Neural progenitor cell (in vitro differentiated cells): Measurements from ENCODE around the gene GPD1L. TPM values are rescaled to one million over a fixed set of nuclear protein-coding genes. Genes with fewer than 3 reads are reported as not detected.

ENCODE experiments used
- DNase-seq: peaks from one replicate; pipeline ENCODE4 v3.0.0-alpha.2; 2016; ENCODE audit warnings: low spot score
- H2AFZ ChIP-seq: fragments of 200-600 bp; sonication (generic); replicated peaks from 2 replicates; pipeline ENCODE4 v1.6.1; 2016; ENCODE audit warnings: antibody characterized with exemption
- H3F3A ChIP-seq: fragments of 200-600 bp; sonication (generic); 2 replicates; pipeline ENCODE4 v1.6.1; 2016; ENCODE audit warnings: antibody characterized with exemption, low read depth
- H3K27ac ChIP-seq: fragments of 200-600 bp; sonication (generic); 2 replicates; pipeline ENCODE4 v1.5.1; 2016; ENCODE audit warnings: mild to moderate bottlenecking
- H3K27me3 ChIP-seq: fragments of 200-600 bp; sonication (generic); 2 replicates; pipeline ENCODE4 v1.6.1; 2016; ENCODE audit warnings: mild to moderate bottlenecking, moderate library complexity
- H3K36me3 ChIP-seq: fragments of 200-600 bp; sonication (generic); 2 replicates; pipeline ENCODE4 v1.5.1; 2016
- H3K4me1 ChIP-seq: fragments of 200-600 bp; sonication (generic); 2 replicates; pipeline ENCODE4 v1.6.1; 2016; ENCODE audit warnings: mixed run types
- H3K4me2 ChIP-seq: fragments of 200-600 bp; sonication (generic); 2 replicates; pipeline ENCODE4 v1.6.1; 2016
- H3K4me3 ChIP-seq: fragments of 200-600 bp; sonication (generic); 2 replicates; pipeline ENCODE4 v1.5.1; 2016
- H3K79me2 ChIP-seq: fragments of 200-600 bp; sonication (generic); 2 replicates; pipeline ENCODE4 v1.6.1; 2016; ENCODE audit warnings: low read depth
- H3K9ac ChIP-seq: fragments of 200-600 bp; sonication (generic); 2 replicates; pipeline ENCODE4 v1.6.1; 2016
- H3K9me3 ChIP-seq: fragments of 200-600 bp; sonication (generic); 2 replicates; pipeline ENCODE4 v1.5.1; 2016; ENCODE audit warnings: low read depth
- H4K20me1 ChIP-seq: fragments of 200-600 bp; sonication (generic); 2 replicates; pipeline ENCODE4 v1.6.1; 2016; ENCODE audit warnings: low read depth
- H3K27ac Mint-ChIP-seq: 3 replicates; pipeline ENCODE4 v1.8.0; 2021; ENCODE audit warnings: mixed read lengths
- H3K27me3 Mint-ChIP-seq: 2 replicates; pipeline ENCODE4 v1.8.0; 2022; ENCODE audit warnings: low read depth, mild to moderate bottlenecking, inconsistent platforms, moderate library complexity, mixed read lengths; ENCODE audit not compliant: insufficient read depth
- H3K36me3 Mint-ChIP-seq: 3 replicates; pipeline ENCODE4 v1.8.0; 2021; ENCODE audit warnings: mixed read lengths
- H3K4me1 Mint-ChIP-seq: 3 replicates; pipeline ENCODE4 v1.8.0; 2021; ENCODE audit warnings: mixed read lengths
- H3K4me3 Mint-ChIP-seq: 3 replicates; pipeline ENCODE4 v1.8.0; 2021; ENCODE audit warnings: mild to moderate bottlenecking, moderate library complexity, mixed read lengths
- H3K9me3 Mint-ChIP-seq: 3 replicates; pipeline ENCODE4 v1.8.0; 2020; ENCODE audit warnings: mixed read lengths
- CTCF ChIP-seq: fragments of 200-600 bp; sonication (generic); IDR thresholded peaks from 2 replicates; pipeline ENCODE4 v1.5.1; 2017; ENCODE audit warnings: antibody characterized with exemption, mild to moderate bottlenecking
- EZH2 ChIP-seq: fragments of 200-600 bp; sonication (generic); IDR thresholded peaks from 2 replicates; pipeline ENCODE4 v1.6.1; 2017; ENCODE audit warnings: antibody characterized with exemption, mild to moderate bottlenecking, moderate library complexity
- EZH2phosphoT487 ChIP-seq: fragments of 200-600 bp; sonication (generic); IDR thresholded peaks from 2 replicates; pipeline ENCODE4 v1.6.1; 2017; ENCODE audit warnings: antibody characterized with exemption
- total RNA-seq: library from RNA; depleted of rRNA; stranded (reverse); fragments of >200 nt; gene quantifications from 2 replicates; pipeline ENCODE4 v1.2.3, GENCODE V29; 2015; ENCODE audit warnings: low replicate concordance

Gene GPD1L
- total RNA-seq, 1 donor from 2014 or later = 5.6 TPM

GRCh38 chr3:32140943-32141342, 34.5 kb downstream of the GPD1L start:
- H3K9me3 Mint-ChIP-seq = no peaks in the 10 kb centered on the region
- H3K4me1 Mint-ChIP-seq = peaks cover 15% of the 10 kb centered on the region
- no peak overlapping the region for H3K27ac ChIP-seq
- no peak overlapping the region for H2AFZ ChIP-seq
- no peaks in the 10 kb centered on the region for H3K27me3 ChIP-seq
- H3K36me3 ChIP-seq = no peaks in the 10 kb centered on the region
- peaks cover 4% of the 10 kb centered on the region for H3F3A ChIP-seq
- H3K4me1 ChIP-seq = no peaks in the 10 kb centered on the region
- no peak for DNase-seq
- H3K9ac ChIP-seq = no peak overlapping the region
- H4K20me1 ChIP-seq = no peaks in the 10 kb centered on the region
- no peaks in the 10 kb centered on the region for H3K36me3 Mint-ChIP-seq
- H3K79me2 ChIP-seq = no peaks in the 10 kb centered on the region
- H3K4me2 ChIP-seq = no peak overlapping the region
- peaks cover 8% of the 10 kb centered on the region for H3K27me3 Mint-ChIP-seq
- TF ChIP-seq EZH2 = no peak
- TF ChIP-seq EZH2phosphoT487 = no peak
- TF ChIP-seq CTCF = no peak
- no peak overlapping the region for H3K4me3 Mint-ChIP-seq
- no peaks in the 10 kb centered on the region for H3K9me3 ChIP-seq
- no peak overlapping the region for H3K27ac Mint-ChIP-seq
- no peak overlapping the region for H3K4me3 ChIP-seq

- no peaks in the 10 kb centered on the region for H3K27me3 Mint-ChIP-seq
These were observed 37.7 kb downstream of the GPD1L start for GRCh38 chr3:32143849-32144757.

GRCh38 chr3:32146746-32147211, 40.4 kb downstream of the GPD1L start:
- peaks cover 6% of the 10 kb centered on the region for H3K27me3 Mint-ChIP-seq
- H3K9me3 Mint-ChIP-seq = no peaks in the 10 kb centered on the region
- H3F3A ChIP-seq = no peaks in the 10 kb centered on the region
- no peak overlapping the region for H3K9ac ChIP-seq
- no peak overlapping the region for H3K27ac ChIP-seq
- H3K4me1 ChIP-seq = no peaks in the 10 kb centered on the region
- H3K4me2 ChIP-seq = no peak overlapping the region
- H3K36me3 Mint-ChIP-seq = peaks cover 2% of the 10 kb centered on the region
- no peak for TF ChIP-seq EZH2phosphoT487
- TF ChIP-seq EZH2 = no peak
- no peak for TF ChIP-seq CTCF
- H3K4me1 Mint-ChIP-seq = peaks cover 6% of the 10 kb centered on the region
- H3K36me3 ChIP-seq = no peaks in the 10 kb centered on the region
- no peak overlapping the region for H3K27ac Mint-ChIP-seq
- no peak overlapping the region for H3K4me3 ChIP-seq
- H3K9me3 ChIP-seq = no peaks in the 10 kb centered on the region
- H3K79me2 ChIP-seq = no peaks in the 10 kb centered on the region
- H4K20me1 ChIP-seq = no peaks in the 10 kb centered on the region
- peak overlapping the region; percentile 42 for H2AFZ ChIP-seq
- no peak for DNase-seq
- H3K4me3 Mint-ChIP-seq = no peak overlapping the region
- no peaks in the 10 kb centered on the region for H3K27me3 ChIP-seq

More at GRCh38 chr3:32143849-32144757, 37.7 kb downstream of the GPD1L start:
- Mint-ChIP-seq H3K27ac (no peak overlapping the region), H3K9me3 (no peaks in the 10 kb centered on the region), H3K4me1 (peaks cover 6% of the 10 kb centered on the region), H3K36me3 (peaks cover 2% of the 10 kb centered on the region), H3K4me3 (no peak overlapping the region)
- Histone ChIP-seq H3K27ac (no peak overlapping the region), H3K4me1 (no peaks in the 10 kb centered on the region), H3K9ac (no peak overlapping the region), H4K20me1 (no peaks in the 10 kb centered on the region), H3K27me3 (no peaks in the 10 kb centered on the region), H3K4me3 (no peak overlapping the region), H2AFZ (no peak overlapping the region), H3K9me3 (no peaks in the 10 kb centered on the region), H3F3A (no peaks in the 10 kb centered on the region), H3K36me3 (no peaks in the 10 kb centered on the region), H3K79me2 (no peaks in the 10 kb centered on the region), H3K4me2 (no peak overlapping the region)
- peak; percentile 80 for DNase-seq
- TF ChIP-seq EZH2phosphoT487 (no peak), CTCF (peak; percentile 82), EZH2 (no peak)
